ENCODE data around the gene ZNF624.

- TF ChIP-seq CTCF (conservative IDR thresholded peaks at IDR 0.05; ENCODE audit: low read depth, low read length) (no peak), POLR2A (IDR thresholded peaks at IDR 0.05; ENCODE audit: low read depth, low read length) (no peak), MXI1 (IDR thresholded peaks at IDR 0.05; ENCODE audit: borderline replicate concordance, low read depth, low read length) (no peak), CEBPB (IDR thresholded peaks at IDR 0.05; ENCODE audit: low read depth, low read length) (no peak), USF2 (IDR thresholded peaks at IDR 0.05; ENCODE audit: low read depth, low read length) (no peak), ELK1 (IDR thresholded peaks at IDR 0.05; ENCODE audit: borderline replicate concordance, low read depth, low read length) (no peak), RFX5 (IDR thresholded peaks at IDR 0.05; ENCODE audit: low read depth, low read length) (no peak), MAZ (IDR thresholded peaks at IDR 0.05; ENCODE audit: borderline replicate concordance, low read depth, low read length) (no peak), FOS (IDR thresholded peaks at IDR 0.05; ENCODE audit: low read depth, low read length) (no peak), MAFK (IDR thresholded peaks at IDR 0.05; ENCODE audit: low read depth, low read length) (no peak), SMC3 (IDR thresholded peaks at IDR 0.05; ENCODE audit: low read depth, low read length) (no peak), RCOR1 (IDR thresholded peaks at IDR 0.05; ENCODE audit: insufficient replicate concordance, low read length) (no peak), RAD21 (IDR thresholded peaks at IDR 0.05; ENCODE audit: low read length) (no peak), BHLHE40 (IDR thresholded peaks at IDR 0.05; ENCODE audit: low read depth, low read length) (no peak)
Observed at GRCh38 chr17:16573466-16573865, 80.2 kb downstream of the ZNF624 start.

Measured in IMR-90 (cell line).